Keratinocyte (primary cell): Measurements from ENCODE around the gene UHMK1. TPM values are rescaled to one million over a fixed set of nuclear protein-coding genes. Genes with fewer than 3 reads are reported as not detected.

Experiments
- DNase-seq: peaks from one replicate; pipeline ENCODE4 v3.0.0-alpha.2; 2011; ENCODE audit warnings: low read depth, missing footprints, low spot score
- FAIRE-seq: peaks from 2 replicates; lab custom pipeline; 2011; peaks lifted over from hg19 to GRCh38; lab: Jason Lieb, UNC
- H2AFZ ChIP-seq: 2 replicates; pipeline ENCODE4 v1.6.0; 2012; ENCODE audit warnings: low read length, control low read depth, inconsistent platforms; ENCODE audit not compliant: control insufficient read depth
- H3K27ac ChIP-seq: 2 replicates; pipeline ENCODE4 v1.5.1; 2011; ENCODE audit warnings: low read length; ENCODE audit not compliant: control insufficient read depth, insufficient read depth
- H3K27me3 ChIP-seq: 3 replicates; pipeline ENCODE4 v1.6.0; 2011; ENCODE audit warnings: low read length; ENCODE audit not compliant: control insufficient read depth, insufficient read depth; ENCODE audit errors: extremely low read depth
- H3K36me3 ChIP-seq, 2 experiments: 2 replicates in 1 of 2; 3 replicates in 1 of 2; pipeline ENCODE4 v1.5.1; 2011; ENCODE audit warnings: low read length in 2 of 2, mild to moderate bottlenecking in 1 of 2; ENCODE audit not compliant: control insufficient read depth in 2 of 2, insufficient read depth in 2 of 2; ENCODE audit errors: extremely low read depth in 1 of 2
- H3K4me1 ChIP-seq: 3 replicates; pipeline ENCODE4 v1.5.1; 2011; ENCODE audit warnings: low read length; ENCODE audit not compliant: control insufficient read depth, insufficient read depth; ENCODE audit errors: extremely low read depth
- H3K4me2 ChIP-seq: 3 replicates; pipeline ENCODE4 v1.6.0; 2011; ENCODE audit warnings: low read depth, low read length; ENCODE audit not compliant: control insufficient read depth, insufficient read depth; ENCODE audit errors: extremely low read depth
- H3K4me3 ChIP-seq, 3 experiments: fragments of 200-600 bp in 1 of 3; sonication (generic) in 1 of 3; 2 replicates in 2 of 3; 3 replicates in 1 of 3; pipeline ENCODE4 v1.5.1; 2011 to 2016; ENCODE audit warnings: low read length in 3 of 3, mild to moderate bottlenecking in 3 of 3, control low read depth in 2 of 3, inconsistent platforms in 1 of 3, low read depth in 1 of 3, mixed read lengths in 1 of 3, mixed run types in 1 of 3, moderate library complexity in 1 of 3; ENCODE audit not compliant: control insufficient read depth in 2 of 3, insufficient read depth in 2 of 3; ENCODE audit errors: extremely low read depth in 1 of 3
- H3K79me2 ChIP-seq: 2 replicates; pipeline ENCODE4 v1.6.0; 2012; ENCODE audit warnings: low read length; ENCODE audit not compliant: control insufficient read depth, insufficient read depth
- H3K9ac ChIP-seq: 3 replicates; pipeline ENCODE4 v1.6.0; 2011; ENCODE audit warnings: low read length; ENCODE audit not compliant: control insufficient read depth, insufficient read depth; ENCODE audit errors: extremely low read depth
- H3K9me1 ChIP-seq: 3 replicates; pipeline ENCODE4 v1.6.0; 2011; ENCODE audit warnings: low read length; ENCODE audit not compliant: control insufficient read depth, insufficient read depth; ENCODE audit errors: extremely low read depth
- H3K9me3 ChIP-seq: 2 replicates; pipeline ENCODE4 v1.5.1; 2012; ENCODE audit warnings: low read depth, low read length; ENCODE audit not compliant: control insufficient read depth
- H4K20me1 ChIP-seq: 3 replicates; pipeline ENCODE4 v1.6.0; 2011; ENCODE audit warnings: low read length; ENCODE audit not compliant: control insufficient read depth, insufficient read depth; ENCODE audit errors: extremely low read depth
- EZH2 ChIP-seq: IDR thresholded peaks from one replicate; pipeline ENCODE4 v1.6.1; 2012; ENCODE audit warnings: inconsistent platforms, mild to moderate bottlenecking, low read length, moderate library complexity
- dilution Hi-C: fragments of 300-500 bp; cut with MboI; formaldehyde crosslinking; loops from one replicate; pipeline ENCODE4 v1.7.0; 2020; ENCODE audit warnings: low sequenced_read_pairs; ENCODE audit not compliant: extremely low pct_ligation_motif_present
- polyA plus RNA-seq, 5 experiments: library from polyadenylated mRNA; depleted of rRNA in 3 of 5; stranded (reverse) in 3 of 5; stranded (forward) in 1 of 5; unstranded in 1 of 5; fragments of >200 nt; gene quantifications; 1 replicate in 1 of 5; 2 replicates in 3 of 5; 3 replicates in 1 of 5; pipeline versions ENCODE4 v1.2.1 to v1.2.3, GENCODE V29; 2011 to 2012; ENCODE audit warnings: missing spikeins in 2 of 5, low read depth in 1 of 5, low replicate concordance in 1 of 5
- TF ChIP-seq, protein P1 (sequence below), 3 experiments: IDR thresholded peaks in 1 of 3; conservative IDR thresholded peaks in 1 of 3; optimal IDR thresholded peaks in 1 of 3; 2 replicates in 2 of 3; 3 replicates in 1 of 3; pipeline versions ENCODE3 to v1.5.1; 2011; ENCODE audit warnings: low read length in 3 of 3, mild to moderate bottlenecking in 3 of 3, moderate library complexity in 2 of 3, control low read depth in 1 of 3, inconsistent platforms in 1 of 3; ENCODE audit not compliant: insufficient read depth in 2 of 3; ENCODE audit errors: extremely low read depth in 1 of 3

Gene UHMK1
- polyA plus RNA-seq, 1 donor (not counting 4 experiments of a cell fraction or from before 2014, with no cell fraction given), result 45.1 TPM

DNA sequence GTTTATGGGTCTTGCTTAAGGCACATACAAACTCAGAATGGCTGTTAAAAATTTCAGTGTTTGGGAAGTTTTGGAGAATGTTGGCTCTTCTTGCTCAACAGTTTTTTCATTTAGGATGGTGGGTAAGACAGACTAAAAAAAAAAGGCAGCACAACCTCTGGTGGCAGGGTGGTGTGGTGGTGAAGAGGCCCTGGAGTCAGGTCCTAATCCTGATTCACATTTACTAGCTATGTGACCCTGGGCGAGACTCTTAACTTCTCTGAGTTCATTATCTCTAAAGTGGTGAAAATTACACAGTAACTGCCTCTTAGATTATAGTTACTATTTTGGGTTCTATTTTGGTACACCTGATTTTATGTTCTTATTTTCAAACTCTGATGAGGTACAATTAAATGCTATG, 75.5 kb downstream of the UHMK1 start:
- TF ChIP-seq, protein P1, sequence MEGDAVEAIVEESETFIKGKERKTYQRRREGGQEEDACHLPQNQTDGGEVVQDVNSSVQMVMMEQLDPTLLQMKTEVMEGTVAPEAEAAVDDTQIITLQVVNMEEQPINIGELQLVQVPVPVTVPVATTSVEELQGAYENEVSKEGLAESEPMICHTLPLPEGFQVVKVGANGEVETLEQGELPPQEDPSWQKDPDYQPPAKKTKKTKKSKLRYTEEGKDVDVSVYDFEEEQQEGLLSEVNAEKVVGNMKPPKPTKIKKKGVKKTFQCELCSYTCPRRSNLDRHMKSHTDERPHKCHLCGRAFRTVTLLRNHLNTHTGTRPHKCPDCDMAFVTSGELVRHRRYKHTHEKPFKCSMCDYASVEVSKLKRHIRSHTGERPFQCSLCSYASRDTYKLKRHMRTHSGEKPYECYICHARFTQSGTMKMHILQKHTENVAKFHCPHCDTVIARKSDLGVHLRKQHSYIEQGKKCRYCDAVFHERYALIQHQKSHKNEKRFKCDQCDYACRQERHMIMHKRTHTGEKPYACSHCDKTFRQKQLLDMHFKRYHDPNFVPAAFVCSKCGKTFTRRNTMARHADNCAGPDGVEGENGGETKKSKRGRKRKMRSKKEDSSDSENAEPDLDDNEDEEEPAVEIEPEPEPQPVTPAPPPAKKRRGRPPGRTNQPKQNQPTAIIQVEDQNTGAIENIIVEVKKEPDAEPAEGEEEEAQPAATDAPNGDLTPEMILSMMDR (optimal IDR thresholded peaks at IDR 0.05 in 1 of 3, IDR thresholded peaks at IDR 0.05 in 1 of 3, conservative IDR thresholded peaks at IDR 0.05 in 1 of 3; ENCODE audit: extremely low read depth in 1 of 3, insufficient read depth in 2 of 3, low read length in 3 of 3), result no peak
- Histone ChIP-seq H3K36me3 (peaks cover 16 to 32% of the 10 kb centered on the region in 2 experiments), H3K4me2 (no peak overlapping the region), H3K9me3 (no peaks in the 10 kb centered on the region), H3K9ac (no peak overlapping the region), H3K27me3 (no peaks in the 10 kb centered on the region), H3K4me1 (peaks cover 4% of the 10 kb centered on the region), H3K27ac (no peak overlapping the region), H3K9me1 (no peaks in the 10 kb centered on the region), H3K4me3 (no peak overlapping the region), H4K20me1 (peaks cover 14% of the 10 kb centered on the region), H2AFZ (no peak overlapping the region), H3K79me2 (peaks cover 90% of the 10 kb centered on the region)
- DNase-seq (no peak), FAIRE-seq (no peak)
- dilution Hi-C loops, result no loop called here

DNA sequence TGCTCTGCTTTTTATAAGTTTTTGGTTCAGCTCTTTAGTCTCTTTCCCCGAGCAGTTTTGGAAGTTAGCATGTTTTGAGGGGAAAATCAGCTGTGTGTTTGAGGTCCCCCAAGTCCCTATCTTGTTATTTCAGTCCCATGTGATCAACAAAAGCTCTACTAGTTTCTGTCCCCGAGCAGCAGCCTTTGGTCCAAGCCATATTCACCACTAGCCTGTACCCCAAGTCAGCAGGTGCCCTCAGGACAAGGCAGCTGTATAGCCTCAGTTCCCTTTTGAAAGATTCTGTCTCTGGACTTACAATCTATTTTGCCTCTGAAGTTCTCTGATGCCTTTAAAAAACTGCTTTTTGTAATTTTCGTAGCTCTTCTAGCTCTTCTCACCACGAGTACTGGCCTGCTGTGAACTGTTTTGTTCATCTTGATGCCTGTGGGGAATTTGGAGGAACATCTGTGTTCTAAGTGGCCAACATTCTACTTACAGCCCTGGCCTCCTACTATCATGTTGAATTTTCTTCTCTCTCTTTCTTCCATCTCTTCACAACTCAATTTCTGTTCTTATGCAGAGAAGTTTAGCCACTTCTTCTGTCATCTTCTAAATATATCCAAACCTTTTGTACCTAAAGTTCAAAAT, 80.6 kb downstream of the UHMK1 start:
- Histone ChIP-seq H3K4me1 (no peaks in the 10 kb centered on the region), H3K36me3 (peaks cover 21 to 24% of the 10 kb centered on the region in 2 experiments), H2AFZ (no peak overlapping the region), H3K27me3 (no peaks in the 10 kb centered on the region), H3K9me1 (no peaks in the 10 kb centered on the region), H3K27ac (no peak overlapping the region), H3K9ac (no peak overlapping the region), H3K4me2 (no peak overlapping the region), H3K79me2 (peaks cover 54% of the 10 kb centered on the region), H3K4me3 (no peak overlapping the region), H3K9me3 (no peaks in the 10 kb centered on the region), H4K20me1 (peaks cover 3% of the 10 kb centered on the region)
- dilution Hi-C loops, result no loop called here
- DNase-seq (no peak), FAIRE-seq (no peak)
- TF ChIP-seq EZH2, result no peak
- TF ChIP-seq, protein P1 (optimal IDR thresholded peaks at IDR 0.05 in 1 of 3, IDR thresholded peaks at IDR 0.05 in 1 of 3, conservative IDR thresholded peaks at IDR 0.05 in 1 of 3; ENCODE audit: extremely low read depth in 1 of 3, insufficient read depth in 2 of 3, low read length in 3 of 3), result no peak
